ENCODE measurements around the gene CA10. TPM values are rescaled to one million over a fixed set of nuclear protein-coding genes. Genes with fewer than 3 reads are reported as not detected.

CA10 gene
- total RNA-seq, 1 donor: not detected

DNA sequence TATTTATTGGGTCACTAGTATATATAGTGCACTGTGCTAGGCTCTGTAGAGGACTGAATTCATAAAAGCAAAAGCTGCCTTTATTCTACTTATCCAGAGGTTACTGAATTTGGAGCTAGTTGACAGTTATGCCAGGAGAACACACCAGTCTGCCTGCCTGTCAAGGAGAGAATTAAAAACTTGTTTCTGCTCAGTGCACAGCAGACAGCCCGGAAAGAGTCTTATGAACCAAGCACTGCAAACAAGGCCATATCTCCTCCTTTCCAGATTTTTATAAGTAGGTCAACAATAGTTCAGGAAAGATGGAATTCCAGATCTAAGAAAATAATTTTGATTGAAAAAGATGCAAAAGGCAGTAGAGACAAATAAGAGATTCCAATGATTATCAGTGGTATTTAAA is 267.8 kb downstream of the CA10 start:
- TF ChIP-seq, protein P1, sequence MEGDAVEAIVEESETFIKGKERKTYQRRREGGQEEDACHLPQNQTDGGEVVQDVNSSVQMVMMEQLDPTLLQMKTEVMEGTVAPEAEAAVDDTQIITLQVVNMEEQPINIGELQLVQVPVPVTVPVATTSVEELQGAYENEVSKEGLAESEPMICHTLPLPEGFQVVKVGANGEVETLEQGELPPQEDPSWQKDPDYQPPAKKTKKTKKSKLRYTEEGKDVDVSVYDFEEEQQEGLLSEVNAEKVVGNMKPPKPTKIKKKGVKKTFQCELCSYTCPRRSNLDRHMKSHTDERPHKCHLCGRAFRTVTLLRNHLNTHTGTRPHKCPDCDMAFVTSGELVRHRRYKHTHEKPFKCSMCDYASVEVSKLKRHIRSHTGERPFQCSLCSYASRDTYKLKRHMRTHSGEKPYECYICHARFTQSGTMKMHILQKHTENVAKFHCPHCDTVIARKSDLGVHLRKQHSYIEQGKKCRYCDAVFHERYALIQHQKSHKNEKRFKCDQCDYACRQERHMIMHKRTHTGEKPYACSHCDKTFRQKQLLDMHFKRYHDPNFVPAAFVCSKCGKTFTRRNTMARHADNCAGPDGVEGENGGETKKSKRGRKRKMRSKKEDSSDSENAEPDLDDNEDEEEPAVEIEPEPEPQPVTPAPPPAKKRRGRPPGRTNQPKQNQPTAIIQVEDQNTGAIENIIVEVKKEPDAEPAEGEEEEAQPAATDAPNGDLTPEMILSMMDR (IDR thresholded peaks at IDR 0.05; ENCODE audit: insufficient read depth, low read depth, low read length): no peak
- no peak overlapping the region for H3K4me3 ChIP-seq (ENCODE audit: low read depth, low read length)
- no peak for DNase-seq (ENCODE audit: low read depth)

DNA sequence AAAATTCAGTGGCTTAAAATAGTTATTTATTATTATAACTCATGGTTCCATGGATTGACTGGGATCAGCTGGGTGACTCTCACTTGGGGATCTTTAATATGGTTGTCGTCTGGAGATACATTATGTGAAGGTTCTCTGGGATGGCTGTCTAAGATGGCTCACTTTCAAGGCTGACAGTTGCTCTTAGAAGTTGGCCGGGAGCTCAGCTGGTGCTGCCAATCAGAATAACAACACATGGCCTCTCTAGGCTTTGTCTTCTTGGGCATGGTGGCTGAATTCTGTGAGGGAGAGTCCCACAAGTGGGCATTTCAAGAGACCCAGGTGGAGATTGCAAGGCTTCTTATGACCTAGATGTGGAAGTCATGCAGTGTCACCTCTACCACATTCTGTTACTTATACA is 269.7 kb downstream of the CA10 start:
- TF ChIP-seq, protein P1 (IDR thresholded peaks at IDR 0.05; ENCODE audit: insufficient read depth, low read depth, low read length): no peak
- no peak overlapping the region for H3K4me3 ChIP-seq (ENCODE audit: low read depth, low read length)
- DNase-seq (ENCODE audit: low read depth): no peak

DNA sequence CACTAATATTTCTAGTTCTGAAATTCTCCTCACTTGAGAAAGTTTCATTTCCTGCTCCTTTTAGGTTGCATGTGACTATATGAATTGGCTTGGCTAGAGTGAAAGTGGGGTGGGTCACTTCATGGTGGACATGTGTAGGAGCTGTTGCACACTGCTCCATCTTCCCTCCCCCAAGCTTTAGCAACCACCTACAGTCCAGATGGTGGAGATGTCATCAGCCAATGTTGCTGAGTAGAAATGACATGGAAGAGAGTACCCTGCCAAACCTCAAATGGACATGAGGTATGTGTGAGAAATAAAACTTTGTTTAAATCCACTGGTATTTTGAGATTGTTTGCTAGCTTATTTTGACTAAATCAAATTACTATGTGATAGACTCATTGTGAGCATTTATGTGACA is 281.5 kb downstream of the CA10 start:
- no peak overlapping the region for H3K4me3 ChIP-seq (ENCODE audit: low read depth, low read length)

DNA sequence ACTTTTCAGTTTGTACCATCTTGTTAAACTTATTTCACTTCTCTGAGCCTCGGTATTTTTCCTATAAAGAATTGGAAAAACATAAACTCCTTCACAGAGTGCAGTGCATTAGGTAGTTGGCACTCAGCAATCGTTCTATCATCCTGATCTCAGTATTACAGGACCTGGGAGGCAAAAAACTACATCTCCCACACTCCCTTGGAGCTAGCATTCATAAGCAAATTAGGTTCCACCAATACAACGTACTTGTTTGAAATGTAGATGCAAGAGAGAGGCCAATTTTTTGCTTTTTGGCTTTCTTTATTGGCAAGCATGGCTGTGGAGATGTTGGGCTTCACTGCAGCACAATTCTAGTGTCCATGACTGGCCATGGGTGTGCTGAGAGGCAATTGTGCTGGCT is 285.2 kb downstream of the CA10 start:
- no peak overlapping the region for H3K4me3 ChIP-seq (ENCODE audit: low read depth, low read length)
- TF ChIP-seq, protein P1 (IDR thresholded peaks at IDR 0.05; ENCODE audit: insufficient read depth, low read depth, low read length): no peak
- DNase-seq (ENCODE audit: low read depth): no peak

More for the DNA sequence above, 281.5 kb downstream of the CA10 start:
- DNase-seq (ENCODE audit: low read depth): no peak
- TF ChIP-seq, protein P1 (IDR thresholded peaks at IDR 0.05; ENCODE audit: insufficient read depth, low read depth, low read length): no peak

DNA sequence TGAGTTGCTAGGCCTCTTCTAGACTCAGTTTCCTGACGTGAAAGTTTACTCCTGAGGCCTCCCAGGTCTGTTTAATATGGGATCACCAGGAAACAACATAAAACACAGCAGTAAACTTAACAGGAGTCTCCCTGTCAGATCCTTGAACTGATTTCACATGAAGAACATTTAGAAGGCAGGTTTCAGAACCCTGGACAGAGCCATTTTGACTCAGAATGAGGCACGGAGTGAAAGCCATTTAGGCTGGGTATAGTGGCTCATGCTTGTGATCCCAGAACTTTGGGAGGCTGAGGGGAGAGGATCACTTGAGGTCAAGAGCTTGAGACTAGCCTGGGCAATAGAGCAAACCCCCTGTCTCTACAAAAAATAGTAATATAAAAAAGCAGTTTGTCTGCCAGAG is 289.1 kb downstream of the CA10 start:
- no peak overlapping the region for H3K4me3 ChIP-seq (ENCODE audit: low read depth, low read length)
- TF ChIP-seq, protein P1 (IDR thresholded peaks at IDR 0.05; ENCODE audit: insufficient read depth, low read depth, low read length): no peak
- DNase-seq (ENCODE audit: low read depth): peak; percentile 7

DNA sequence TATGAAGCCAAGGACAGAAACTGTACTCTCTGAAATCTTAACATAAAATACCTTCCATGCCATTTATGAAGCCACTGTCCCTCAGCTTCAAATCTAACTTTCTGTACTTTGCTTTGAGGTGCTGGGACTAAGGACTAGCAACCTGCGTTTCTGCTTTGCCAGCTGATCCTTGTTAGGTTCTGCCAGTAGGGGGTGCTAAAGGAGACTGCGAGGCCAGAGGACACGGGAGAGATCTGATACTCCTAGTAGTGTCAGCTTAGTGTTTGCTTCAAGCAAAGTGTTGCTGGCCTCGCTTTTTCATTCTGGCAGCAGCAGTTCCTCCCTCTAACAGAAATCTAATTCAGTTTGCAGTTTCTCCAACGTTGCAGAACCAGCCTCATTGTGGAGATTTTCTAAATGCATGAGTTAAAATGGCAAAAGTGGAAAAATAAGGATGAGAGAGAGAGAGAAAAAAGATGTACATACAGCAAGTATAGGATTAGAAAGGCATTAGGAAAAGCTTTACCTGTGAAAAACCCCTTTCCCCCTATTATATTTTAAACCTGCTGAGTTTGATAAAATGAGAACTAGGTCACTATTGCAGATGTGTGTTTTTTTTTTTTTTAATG is 297.5 kb downstream of the CA10 start:
- no peak for DNase-seq (ENCODE audit: low read depth)
- no peak overlapping the region for H3K4me3 ChIP-seq (ENCODE audit: low read depth, low read length)
- TF ChIP-seq, protein P1 (IDR thresholded peaks at IDR 0.05; ENCODE audit: insufficient read depth, low read depth, low read length): peak; percentile 17

DNA sequence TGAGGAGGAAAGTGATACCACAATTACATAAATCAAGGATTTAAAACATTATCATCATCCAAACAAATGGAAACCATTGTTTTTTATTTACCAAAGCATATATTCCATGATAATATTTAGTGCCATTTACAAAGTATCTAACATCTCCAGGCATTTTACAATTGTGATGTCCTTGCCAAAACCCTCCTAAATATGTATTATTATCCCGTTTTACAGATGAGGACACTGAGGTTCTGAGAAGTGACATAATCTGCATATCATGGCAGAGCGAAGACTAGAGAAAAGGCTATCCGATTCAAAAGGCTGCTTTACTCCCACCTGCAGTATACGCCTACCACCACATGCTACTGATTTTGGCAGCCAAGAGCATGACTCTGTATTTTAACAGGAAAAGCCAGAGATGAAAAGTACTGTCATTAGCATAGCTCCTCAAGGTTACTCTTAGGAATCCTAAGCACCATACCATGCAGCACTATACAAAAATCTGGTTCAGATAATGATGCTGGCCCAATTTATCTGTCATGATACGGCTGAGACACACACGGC is 301.4 kb downstream of the CA10 start:
- TF ChIP-seq, protein P1 (IDR thresholded peaks at IDR 0.05; ENCODE audit: insufficient read depth, low read depth, low read length): no peak
- DNase-seq (ENCODE audit: low read depth): no peak
- no peak overlapping the region for H3K4me3 ChIP-seq (ENCODE audit: low read depth, low read length)
